ENCODE data around the gene UNKL.

GRCh38 chr16:1372292-1372950 is 42.1 kb downstream of the UNKL start:
- TF ChIP-seq CTCF (conservative IDR thresholded peaks at IDR 0.05) = no peak
- no peak for TF ChIP-seq EZH2 (IDR thresholded peaks at IDR 0.05; ENCODE audit: low read depth)

All from PC-9 (cell line).